ENCODE results near the gene GRWD1. TPM values are rescaled to one million over a fixed set of nuclear protein-coding genes. Genes with fewer than 3 reads are reported as not detected.
A peak's percentile ranks its signal among the peaks of the same experiment; 100 is the strongest.
"Not testable (repeated sequence)": the region's sequence is repeated elsewhere in the genome, so short reads cannot be mapped to it uniquely, and the experiment has no call there.

GRWD1 gene
- total RNA-seq, 1 donor from 2014 or later: 15.7 TPM

- ATAC-seq (no peak), DNase-seq (no peak)
- intact Hi-C loops (cut with micrococcal nuclease): no loop called here
Observed at GRCh38 chr19:48474084-48474592, 28.4 kb downstream of the GRWD1 start.

DNA sequence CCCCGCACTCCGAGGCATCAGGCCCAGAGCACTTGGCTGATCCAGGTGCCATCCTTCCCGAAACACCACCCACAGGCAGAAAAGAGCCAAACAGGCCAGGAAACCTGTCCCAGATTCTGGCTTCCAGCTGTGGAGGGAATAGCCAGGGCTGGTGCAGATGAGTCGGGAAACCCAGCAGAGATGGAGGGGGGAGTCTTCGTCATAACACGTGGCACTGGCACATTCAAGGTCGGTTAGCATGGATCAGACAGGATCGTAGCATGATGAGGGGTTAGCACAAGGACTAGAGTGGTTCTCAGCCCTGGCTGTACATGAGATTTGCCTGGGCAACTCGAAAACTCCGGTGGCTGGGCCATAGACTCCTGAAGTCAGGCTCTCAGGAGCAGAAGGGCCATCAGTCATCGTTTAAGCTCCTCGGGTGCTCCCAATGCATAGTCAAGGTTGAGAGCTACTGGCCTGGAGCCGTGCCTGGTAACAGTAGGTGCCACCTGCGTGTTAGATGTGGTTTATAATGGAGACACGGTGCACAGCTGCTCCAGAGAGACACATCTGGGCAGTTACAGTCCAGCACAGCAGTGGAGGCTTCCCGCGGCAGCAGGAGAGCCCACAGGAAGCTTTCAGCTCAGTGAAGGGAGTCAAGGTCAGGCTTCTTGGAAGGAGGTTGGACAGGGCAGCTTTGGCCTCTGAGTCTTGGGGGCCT, 29.7 kb downstream of the GRWD1 start:
- intact Hi-C loops (cut with micrococcal nuclease): no loop called here
- DNase-seq (no peak), ATAC-seq (no peak)

DNA sequence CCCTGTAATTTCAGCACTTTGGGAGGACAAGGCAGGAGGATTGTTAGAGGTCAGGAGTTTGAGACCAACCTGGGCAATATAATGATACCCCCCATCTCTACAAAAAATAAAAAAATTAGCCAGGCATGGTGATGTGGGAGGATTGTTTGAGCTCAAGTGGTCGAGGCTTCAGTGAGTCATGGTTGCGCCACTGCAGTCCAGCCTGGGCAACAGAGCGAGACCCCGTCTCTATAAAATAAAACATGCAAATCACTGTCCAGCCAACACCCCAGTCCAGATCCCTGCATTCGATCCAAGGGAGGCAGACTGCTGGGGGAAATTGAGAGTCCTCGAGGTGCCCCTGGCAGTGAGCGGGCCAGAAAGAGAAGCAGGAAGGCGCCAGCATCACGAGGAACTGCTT, 30.4 kb downstream of the GRWD1 start:
- intact Hi-C loops (cut with micrococcal nuclease): no loop called here
- no peak for DNase-seq
- no peak for ATAC-seq

- ATAC-seq (no peak), DNase-seq (no peak)
- intact Hi-C loops (cut with micrococcal nuclease): no loop called here
Observed at GRCh38 chr19:48477067-48477685, 31.4 kb downstream of the GRWD1 start.

DNA sequence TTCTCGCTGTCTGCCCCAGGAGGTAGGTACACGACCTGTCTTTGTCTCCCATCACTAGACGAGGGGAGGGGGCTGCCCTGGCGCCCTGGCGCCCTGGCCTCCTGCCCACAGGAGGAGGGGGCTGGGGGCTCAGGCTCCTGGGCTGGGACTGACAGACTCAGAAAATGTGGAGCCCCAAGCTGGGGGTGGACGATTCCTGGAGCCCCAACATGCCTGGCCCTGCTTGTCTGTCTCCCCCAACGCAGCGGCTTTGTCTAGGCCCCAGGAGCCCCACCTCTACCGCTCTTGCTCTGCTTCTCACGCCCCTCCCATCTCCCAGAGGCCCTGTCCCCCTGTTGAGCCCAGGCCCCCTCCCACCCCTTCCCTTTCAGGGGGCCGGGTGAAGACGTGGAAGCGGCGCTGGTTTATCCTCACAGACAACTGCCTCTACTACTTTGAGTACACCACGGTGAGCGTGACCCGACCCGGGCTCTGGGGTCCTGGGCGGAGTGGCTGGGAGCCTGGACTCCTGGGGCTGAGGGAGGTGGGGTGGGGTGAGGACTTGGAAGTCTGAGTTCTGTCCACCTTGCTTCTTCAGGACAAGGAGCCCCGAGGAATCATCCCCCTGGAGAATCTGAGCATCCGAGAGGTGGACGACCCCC, 32.0 kb downstream of the GRWD1 start:
- intact Hi-C loops (cut with micrococcal nuclease): no loop called here

GRCh38 chr19:48478339-48479256, 32.8 kb downstream of the GRWD1 start:
- intact Hi-C loops (cut with micrococcal nuclease): no loop called here
- no peak for ATAC-seq
- DNase-seq: no peak

More for the DNA sequence above, 32.0 kb downstream of the GRWD1 start:
- ATAC-seq (no peak), DNase-seq (no peak)

- DNase-seq: no peak
- peak; percentile 14 for ATAC-seq
- intact Hi-C loops (cut with micrococcal nuclease): no loop called here
Observed at GRCh38 chr19:48479686-48480085, 33.9 kb downstream of the GRWD1 start.

DNA sequence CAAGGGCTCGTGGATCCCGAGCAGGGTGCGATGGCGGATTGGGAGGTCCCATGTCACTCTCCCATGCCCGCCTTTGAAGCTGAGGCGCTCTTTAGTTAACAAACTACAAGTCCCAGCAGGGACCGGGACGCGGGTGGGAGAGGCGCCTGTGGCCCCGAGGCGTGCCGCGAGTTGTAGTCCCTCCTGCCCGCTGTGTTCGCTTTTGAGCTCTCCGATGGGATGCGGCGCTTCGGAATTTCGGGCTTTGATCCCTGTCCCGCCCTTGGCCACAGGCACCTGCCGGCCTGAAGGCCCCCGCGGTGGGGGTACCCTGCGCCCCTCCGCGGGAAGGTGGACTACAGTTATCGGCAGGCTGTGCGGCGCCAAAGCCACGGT, 34.4 kb downstream of the GRWD1 start:
- DNase-seq (peak; percentile 79), ATAC-seq (peak; percentile 82)
- intact Hi-C loops (cut with micrococcal nuclease): no loop called here

- peak; percentile 74 for ATAC-seq
- intact Hi-C loops (cut with micrococcal nuclease): no loop called here
- peak; percentile 76 for DNase-seq
Observed at GRCh38 chr19:48480558-48481500, 35.0 kb downstream of the GRWD1 start.

DNA sequence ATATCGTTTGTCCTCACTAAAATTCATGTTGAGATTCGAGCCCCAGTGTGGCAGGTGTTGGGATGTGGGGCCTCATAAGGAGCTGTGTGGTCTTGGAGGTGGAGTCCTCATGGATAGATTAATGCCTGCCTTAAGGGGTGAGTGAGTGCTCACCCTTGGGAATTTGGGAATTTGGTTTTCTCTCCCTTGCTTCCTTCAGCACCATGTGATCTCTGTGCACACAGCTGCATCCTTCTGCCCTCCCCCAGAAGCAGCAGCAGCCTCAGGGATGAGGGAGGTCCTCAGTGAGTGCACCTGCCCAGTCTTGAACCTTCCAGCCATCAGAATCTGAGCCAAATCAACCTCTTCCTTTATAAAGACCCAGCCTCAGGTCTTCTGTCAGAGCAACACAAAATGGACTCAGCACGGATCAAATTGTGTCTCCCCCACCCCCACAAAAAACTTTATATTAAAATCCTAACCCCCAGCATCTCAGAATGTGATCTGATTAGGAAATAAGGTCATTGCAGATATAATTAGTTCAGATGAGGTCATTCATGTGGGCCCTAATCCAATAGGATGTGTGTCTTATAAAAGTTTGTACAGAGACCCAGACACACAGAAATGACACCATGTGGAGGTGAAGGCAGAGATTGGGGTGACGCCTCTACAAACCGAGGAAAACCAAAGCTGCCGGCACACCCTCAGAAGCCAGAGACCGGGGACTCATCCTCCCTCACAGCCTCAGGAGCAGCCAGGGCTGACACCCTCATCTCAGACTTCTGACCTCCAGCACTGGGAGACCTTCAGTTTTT, 36.3 kb downstream of the GRWD1 start:
- intact Hi-C loops (cut with micrococcal nuclease): no loop called here
- DNase-seq (no peak), ATAC-seq (no peak)

GRCh38 chr19:48483301-48483700, 37.5 kb downstream of the GRWD1 start:
- DNase-seq (no peak), ATAC-seq (no peak)
- intact Hi-C loops (cut with micrococcal nuclease): no loop called here

DNA sequence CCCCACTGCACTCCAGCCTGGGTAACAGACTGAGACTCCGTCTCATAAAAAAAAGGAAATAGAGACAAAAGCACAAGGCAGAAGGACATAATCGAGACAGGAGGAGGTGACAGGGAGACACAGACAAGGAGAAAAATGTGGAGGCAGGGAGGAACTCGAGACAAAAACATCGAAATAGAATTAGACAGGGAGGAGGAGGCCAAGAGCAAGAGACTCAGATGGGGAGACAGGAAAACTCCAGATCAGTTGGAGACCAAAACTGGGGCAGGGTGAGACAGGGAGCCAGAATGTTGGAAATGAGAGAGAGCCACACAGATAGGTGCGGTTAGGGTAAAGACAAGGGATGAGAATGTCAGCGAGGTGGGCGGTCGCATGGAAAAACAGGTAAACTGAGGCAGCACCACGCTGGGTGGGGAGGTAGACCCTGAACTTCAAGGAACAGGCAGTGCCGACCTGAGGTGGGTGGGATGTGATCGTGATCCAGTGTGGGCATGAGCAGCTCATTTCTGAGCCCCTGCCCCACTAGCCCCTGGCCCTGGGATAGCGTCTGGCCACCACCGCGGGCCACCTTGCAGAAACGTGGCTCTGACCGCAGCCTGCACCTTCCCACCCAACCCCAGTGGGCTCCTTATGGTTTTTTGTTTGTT, 38.6 kb downstream of the GRWD1 start:
- ATAC-seq (no peak), DNase-seq (no peak)
- intact Hi-C loops (cut with micrococcal nuclease): no loop called here

- ATAC-seq: no peak
- DNase-seq: no peak
- intact Hi-C loops (cut with micrococcal nuclease): no loop called here
Observed at GRCh38 chr19:48484931-48485612, 39.3 kb downstream of the GRWD1 start.

DNA sequence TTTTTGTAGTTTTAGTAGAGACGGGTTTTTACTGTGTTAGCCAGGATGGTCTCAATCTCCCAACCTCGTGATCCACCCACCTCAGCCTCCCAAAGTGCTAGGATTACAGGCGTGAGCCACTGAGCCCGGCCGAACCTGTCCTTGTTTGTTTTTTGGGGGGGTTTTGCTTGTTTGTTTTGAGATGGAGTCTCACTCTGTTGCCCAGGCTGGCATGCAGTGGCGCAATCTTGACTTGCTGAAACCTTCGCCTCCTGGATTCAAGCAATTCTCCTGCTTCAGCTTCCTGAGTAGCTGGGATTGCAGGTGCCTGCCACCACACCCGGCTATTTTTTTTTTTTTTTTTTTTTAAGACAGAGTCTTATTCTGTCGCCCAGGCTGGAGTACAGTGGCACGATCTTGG, 40.9 kb downstream of the GRWD1 start:
- intact Hi-C loops (cut with micrococcal nuclease); DNase-seq; ATAC-seq: not testable (repeated sequence)

GRCh38 chr19:48487544-48487943, 41.8 kb downstream of the GRWD1 start:
- ATAC-seq (no peak), DNase-seq (no peak)
- intact Hi-C loops (cut with micrococcal nuclease): no loop called here

- intact Hi-C loops (cut with micrococcal nuclease): no loop called here
- DNase-seq (peak; percentile 77), ATAC-seq (peak; percentile 57)
Observed at GRCh38 chr19:48487948-48488347, 42.2 kb downstream of the GRWD1 start.

Data from left ventricle myocardium superior (tissue), 1 donor.